Kidney (tissue), 14 donors: ENCODE data around the gene RHBDD2. TPM values are rescaled to one million over a fixed set of nuclear protein-coding genes. Genes with fewer than 3 reads are reported as not detected.
"Not testable (repeated sequence)": the region's sequence is repeated elsewhere in the genome, so short reads cannot be mapped to it uniquely, and the experiment has no call there.

Experiments used
- DNase-seq, 5 donors: peaks; one replicate each; pipeline ENCODE4 v3.0.0-alpha.2; 2013 to 2020
- FAIRE-seq: peaks from 2 replicates; lab custom pipeline; 2012; peaks lifted over from hg19 to GRCh38; lab: Jason Lieb, UNC
- H3K27ac ChIP-seq, 2 donors: one replicate each; pipeline ENCODE4 v1.7.0; 2013; ENCODE audit warnings: low read depth in 2 of 2, low read length in 2 of 2, inconsistent platforms in 1 of 2
- H3K27me3 ChIP-seq: one replicate; pipeline ENCODE4 v1.7.1; 2013; ENCODE audit warnings: low read length, inconsistent platforms; ENCODE audit not compliant: control insufficient read depth, insufficient read depth
- H3K36me3 ChIP-seq, 3 donors: one replicate each; pipeline versions ENCODE4 v1.7.0 to v1.7.1; 2013; ENCODE audit warnings: low read length in 3 of 3, control low read depth in 1 of 3, inconsistent platforms in 1 of 3; ENCODE audit not compliant: insufficient read depth in 3 of 3, control insufficient read depth in 2 of 3
- H3K4me1 ChIP-seq, 3 donors: one replicate each; pipeline versions ENCODE4 v1.7.0 to v1.7.1; 2013; ENCODE audit warnings: low read length in 3 of 3, inconsistent platforms in 1 of 3, low read depth in 1 of 3; ENCODE audit not compliant: control insufficient read depth in 2 of 3, insufficient read depth in 2 of 3
- H3K4me3 ChIP-seq, 3 donors: one replicate each; pipeline versions ENCODE4 v1.7.0 to v1.8.1; 2013; ENCODE audit warnings: low read length in 3 of 3, control low read depth in 1 of 3, inconsistent platforms in 1 of 3
- H3K9ac ChIP-seq, 3 donors: one replicate each; pipeline versions ENCODE4 v1.7.0 to v1.7.1; 2013; ENCODE audit warnings: low read length in 3 of 3, control low read depth in 1 of 3, inconsistent platforms in 1 of 3
- H3K9me3 ChIP-seq, 3 donors: one replicate each; pipeline versions ENCODE4 v1.7.0 to v1.7.1; 2013; ENCODE audit warnings: low read length in 3 of 3, control low read depth in 1 of 3, inconsistent platforms in 1 of 3; ENCODE audit not compliant: control insufficient read depth in 2 of 3, insufficient read depth in 1 of 3
- intact Hi-C: fragments of 100-400 bp; cut with DNase I; formaldehyde crosslinking; loops from one replicate; pipeline ENCODE4 v1.11.1; 2022
- polyA plus RNA-seq: library from polyadenylated mRNA; stranded (reverse); fragments of 350-450 nt; fragmentation: Illumina TruSeq; extraction: RNeasy Lipid Tissue Mini Kit (QIAGEN cat#74804); gene quantifications from one replicate; pipeline ENCODE4 v1.2.3, GENCODE V29; 2014; ENCODE audit warnings: low read depth, low replicate concordance; ENCODE audit not compliant: insufficient read depth
- total RNA-seq: library from RNA; stranded (reverse); fragmentation: NEBNext Ultra II Directional; extraction: Animal tissue kit (Norgen Biotek cat#: 25700); gene quantifications from one replicate; pipeline ENCODE4 v1.2.1, GENCODE V29; 2021
- TF ChIP-seq, protein P1 (sequence below): IDR thresholded peaks from 3 replicates; pipeline ENCODE4 v1.5.1; 2012; ENCODE audit warnings: mild to moderate bottlenecking, moderate library complexity, borderline replicate concordance; ENCODE audit not compliant: insufficient read depth; ENCODE audit errors: extremely low read depth
- donor health status: control.
- donor health status: control.
- donor health status: control.
- donor health status: control.
- donor health status: control.
- donor health status: DM: yes; HTN: yes; CAD: no.
- donor health status: Normal renal cell carcinoma (clear cell type).

The RHBDD2 gene
- total and polyA plus RNA-seq, 2 donors from 2014 or later: 89.5 to 185 TPM

DNA sequence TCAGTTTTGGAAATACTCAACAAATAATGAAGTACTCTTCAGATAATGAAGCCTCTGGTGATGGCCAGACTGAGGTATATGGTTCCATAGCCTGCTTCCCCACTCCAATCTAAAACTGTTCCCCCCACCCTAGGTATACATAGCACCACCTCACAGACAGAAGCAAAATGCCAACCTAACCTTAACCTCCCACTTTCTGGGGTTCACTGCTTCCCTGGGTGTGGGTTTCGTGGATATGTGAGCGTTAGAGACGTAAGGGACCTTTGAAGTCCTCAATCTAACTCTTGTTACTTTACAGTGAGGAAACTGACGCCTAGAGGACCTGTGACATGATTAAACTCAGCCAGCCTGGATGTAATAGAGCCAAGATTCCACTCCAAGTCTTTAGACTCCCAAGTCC lies 1.4 kb downstream of the RHBDD2 start:
- no peak for FAIRE-seq
- no peak for DNase-seq
- TF ChIP-seq, protein P1, sequence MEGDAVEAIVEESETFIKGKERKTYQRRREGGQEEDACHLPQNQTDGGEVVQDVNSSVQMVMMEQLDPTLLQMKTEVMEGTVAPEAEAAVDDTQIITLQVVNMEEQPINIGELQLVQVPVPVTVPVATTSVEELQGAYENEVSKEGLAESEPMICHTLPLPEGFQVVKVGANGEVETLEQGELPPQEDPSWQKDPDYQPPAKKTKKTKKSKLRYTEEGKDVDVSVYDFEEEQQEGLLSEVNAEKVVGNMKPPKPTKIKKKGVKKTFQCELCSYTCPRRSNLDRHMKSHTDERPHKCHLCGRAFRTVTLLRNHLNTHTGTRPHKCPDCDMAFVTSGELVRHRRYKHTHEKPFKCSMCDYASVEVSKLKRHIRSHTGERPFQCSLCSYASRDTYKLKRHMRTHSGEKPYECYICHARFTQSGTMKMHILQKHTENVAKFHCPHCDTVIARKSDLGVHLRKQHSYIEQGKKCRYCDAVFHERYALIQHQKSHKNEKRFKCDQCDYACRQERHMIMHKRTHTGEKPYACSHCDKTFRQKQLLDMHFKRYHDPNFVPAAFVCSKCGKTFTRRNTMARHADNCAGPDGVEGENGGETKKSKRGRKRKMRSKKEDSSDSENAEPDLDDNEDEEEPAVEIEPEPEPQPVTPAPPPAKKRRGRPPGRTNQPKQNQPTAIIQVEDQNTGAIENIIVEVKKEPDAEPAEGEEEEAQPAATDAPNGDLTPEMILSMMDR: no peak
- peak overlapping the region in 2 of 3 donors; percentile 25 to 98 for H3K4me3 ChIP-seq
- H3K36me3 ChIP-seq: peaks cover 10 to 27% (median 20%) of the 10 kb centered on the region in 3 donors
- peaks cover 4 to 14% (median 10%) of the 10 kb centered on the region in 3 donors for H3K4me1 ChIP-seq
- H3K9me3 ChIP-seq: no peaks in the 10 kb centered on the region
- intact Hi-C loops: no loop called here
- peak overlapping the region in 1 of 3 donors; percentile 96 for H3K9ac ChIP-seq
- no peaks in the 10 kb centered on the region for H3K27me3 ChIP-seq
- no peak overlapping the region for H3K27ac ChIP-seq

DNA sequence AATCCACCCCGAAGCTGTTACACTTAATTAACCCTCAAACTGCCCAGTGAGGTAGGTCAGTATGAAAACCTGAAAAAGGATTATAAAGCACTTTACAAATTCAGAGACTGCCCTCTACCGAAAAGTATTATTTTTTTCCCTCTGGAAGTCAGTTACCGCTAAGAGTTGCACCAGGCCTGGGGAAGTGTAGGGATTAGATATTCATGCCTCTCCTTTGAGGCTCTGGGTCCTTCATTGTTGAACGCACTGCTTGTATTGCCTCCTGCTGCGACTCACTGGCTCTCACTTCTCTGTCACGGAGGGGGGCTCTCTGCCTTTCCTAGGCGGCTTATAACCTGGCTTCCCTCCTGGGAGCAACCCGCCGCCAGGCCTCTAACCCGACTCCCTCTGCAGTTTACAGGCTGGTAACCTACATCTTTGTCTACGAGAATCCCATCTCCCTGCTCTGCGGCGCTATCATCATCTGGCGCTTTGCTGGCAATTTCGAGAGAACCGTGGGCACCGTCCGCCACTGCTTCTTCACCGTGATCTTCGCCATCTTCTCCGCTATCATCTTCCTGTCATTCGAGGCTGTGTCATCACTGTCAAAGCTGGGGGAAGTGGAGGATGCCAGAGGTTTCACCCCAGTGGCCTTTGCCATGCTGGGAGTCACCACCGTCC lies 2.7 kb downstream of the RHBDD2 start:
- H3K27me3 ChIP-seq: no peaks in the 10 kb centered on the region
- intact Hi-C loops: no loop called here
- no peak overlapping the region for H3K4me3 ChIP-seq
- TF ChIP-seq, protein P1: no peak
- no peak overlapping the region for H3K9ac ChIP-seq
- no peaks in the 10 kb centered on the region for H3K9me3 ChIP-seq
- H3K36me3 ChIP-seq: peaks cover 10 to 37% (median 20%) of the 10 kb centered on the region in 3 donors
- FAIRE-seq: no peak
- H3K27ac ChIP-seq: no peak overlapping the region
- peak in 3 of 5 donors; percentile 48 to 50 (median 49) for DNase-seq
- H3K4me1 ChIP-seq: peaks cover 4 to 14% (median 10%) of the 10 kb centered on the region in 3 donors

- H3K9me3 ChIP-seq, FAIRE-seq, H3K9ac ChIP-seq, DNase-seq, intact Hi-C loops, H3K27me3 ChIP-seq, H3K27ac ChIP-seq, H3K4me3 ChIP-seq: not testable (repeated sequence)
- peaks cover 10 to 37% (median 27%) of the 10 kb centered on the region in 3 donors for H3K36me3 ChIP-seq
- peaks cover 3 to 10% (median 6%) of the 10 kb centered on the region in 3 donors for H3K4me1 ChIP-seq
Observed at GRCh38 chr7:75883265-75883824, 4.5 kb downstream of the RHBDD2 start.

DNA sequence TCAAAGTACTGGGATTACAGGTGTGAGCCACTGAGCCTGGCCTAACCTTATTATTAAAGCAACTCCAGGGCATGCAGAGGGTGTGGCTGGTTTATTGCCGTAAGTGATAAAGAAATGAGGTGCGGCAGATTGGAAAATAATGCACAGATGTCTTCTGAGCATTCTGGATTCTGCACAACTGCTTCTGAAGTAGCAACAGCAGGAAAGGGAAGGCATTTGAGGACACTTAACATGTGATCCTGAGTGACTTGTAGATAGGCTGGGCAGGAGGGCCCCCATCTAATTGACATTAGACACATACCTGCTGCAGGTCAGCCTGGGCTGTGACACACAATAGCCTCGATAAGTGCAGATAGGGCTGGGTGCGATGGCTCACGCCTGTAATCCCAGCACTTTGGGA lies 5.6 kb downstream of the RHBDD2 start:
- no peak for FAIRE-seq
- H3K9ac ChIP-seq: no peak overlapping the region
- intact Hi-C loops: no loop called here
- no peak overlapping the region for H3K27ac ChIP-seq
- no peaks in the 10 kb centered on the region for H3K9me3 ChIP-seq
- peaks cover 10 to 37% (median 29%) of the 10 kb centered on the region in 3 donors for H3K36me3 ChIP-seq
- no peak overlapping the region for H3K4me3 ChIP-seq
- H3K4me1 ChIP-seq: peaks cover 0 to 8% (median 4%) of the 10 kb centered on the region in 3 donors
- no peak for DNase-seq
- TF ChIP-seq, protein P1: no peak
- H3K27me3 ChIP-seq: no peaks in the 10 kb centered on the region
